ENCODE measurements around the gene SPTBN5.

SPTBN5 gene

GRCh38 chr15:41851755-41852370, 42.0 kb downstream of the SPTBN5 start:
- no peaks in the 10 kb centered on the region for H3K79me2 ChIP-seq (ENCODE audit: insufficient read depth, low read length)
- no peaks in the 10 kb centered on the region for H3K9me3 ChIP-seq (ENCODE audit: low read length)
- H3K4me2 ChIP-seq (ENCODE audit: low read length), result no peak overlapping the region
- H3K4me3 ChIP-seq (ENCODE audit: low read depth, low read length, poor library complexity, severe bottlenecking), result no peak overlapping the region
- no peaks in the 10 kb centered on the region for H4K20me1 ChIP-seq (ENCODE audit: insufficient read depth, low read length)
- H3F3A ChIP-seq (ENCODE audit: insufficient read depth, low read length), result no peaks in the 10 kb centered on the region
- peaks cover 7% of the 10 kb centered on the region for H3K36me3 ChIP-seq (ENCODE audit: insufficient read depth, low read length)
- no peaks in the 10 kb centered on the region for H3K4me1 ChIP-seq (ENCODE audit: insufficient read depth, low read length, severe bottlenecking)
- no peaks in the 10 kb centered on the region for H3K9me2 ChIP-seq (ENCODE audit: low read depth, low read length)
- no peak overlapping the region for H3K9ac ChIP-seq (ENCODE audit: low read length)
- H3K27ac ChIP-seq (ENCODE audit: low read depth, low read length, poor library complexity, severe bottlenecking), result no peak overlapping the region
- no peak for TF ChIP-seq EZH2 (IDR thresholded peaks at IDR 0.05; ENCODE audit: borderline replicate concordance, low read length)
- TF ChIP-seq, protein P1, sequence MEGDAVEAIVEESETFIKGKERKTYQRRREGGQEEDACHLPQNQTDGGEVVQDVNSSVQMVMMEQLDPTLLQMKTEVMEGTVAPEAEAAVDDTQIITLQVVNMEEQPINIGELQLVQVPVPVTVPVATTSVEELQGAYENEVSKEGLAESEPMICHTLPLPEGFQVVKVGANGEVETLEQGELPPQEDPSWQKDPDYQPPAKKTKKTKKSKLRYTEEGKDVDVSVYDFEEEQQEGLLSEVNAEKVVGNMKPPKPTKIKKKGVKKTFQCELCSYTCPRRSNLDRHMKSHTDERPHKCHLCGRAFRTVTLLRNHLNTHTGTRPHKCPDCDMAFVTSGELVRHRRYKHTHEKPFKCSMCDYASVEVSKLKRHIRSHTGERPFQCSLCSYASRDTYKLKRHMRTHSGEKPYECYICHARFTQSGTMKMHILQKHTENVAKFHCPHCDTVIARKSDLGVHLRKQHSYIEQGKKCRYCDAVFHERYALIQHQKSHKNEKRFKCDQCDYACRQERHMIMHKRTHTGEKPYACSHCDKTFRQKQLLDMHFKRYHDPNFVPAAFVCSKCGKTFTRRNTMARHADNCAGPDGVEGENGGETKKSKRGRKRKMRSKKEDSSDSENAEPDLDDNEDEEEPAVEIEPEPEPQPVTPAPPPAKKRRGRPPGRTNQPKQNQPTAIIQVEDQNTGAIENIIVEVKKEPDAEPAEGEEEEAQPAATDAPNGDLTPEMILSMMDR (IDR thresholded peaks at IDR 0.05; ENCODE audit: low read length), result no peak
- H3K27me3 ChIP-seq (ENCODE audit: insufficient read depth, low read length), result 0 out of 2 replicates have a peak, but pooled peaks cover 6% of the 10 kb centered on the region
- H2AFZ ChIP-seq (ENCODE audit: low read length), result no peak overlapping the region

DNA sequence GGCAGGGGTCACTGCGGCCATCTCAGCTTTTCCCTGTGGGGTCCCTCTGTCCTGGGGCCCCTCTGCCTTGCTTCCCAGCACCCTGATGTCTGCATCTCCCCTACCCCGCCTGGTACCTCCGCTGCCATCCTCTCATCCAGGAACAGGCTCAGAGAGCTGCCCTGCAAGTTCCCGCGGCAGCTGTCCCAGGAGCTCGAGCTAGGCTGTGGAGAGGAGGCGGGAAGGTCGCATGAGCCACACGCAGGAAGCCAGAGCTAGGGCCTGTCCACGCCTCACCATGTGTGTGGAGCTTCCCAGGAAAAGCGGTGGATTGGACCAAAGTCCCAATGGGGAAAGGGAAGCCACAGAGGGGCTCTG, 42.7 kb downstream of the SPTBN5 start:
- peaks cover 7% of the 10 kb centered on the region for H3K36me3 ChIP-seq (ENCODE audit: insufficient read depth, low read length)
- no peaks in the 10 kb centered on the region for H4K20me1 ChIP-seq (ENCODE audit: insufficient read depth, low read length)
- no peak overlapping the region for H3K9ac ChIP-seq (ENCODE audit: low read length)
- no peaks in the 10 kb centered on the region for H3K79me2 ChIP-seq (ENCODE audit: insufficient read depth, low read length)
- TF ChIP-seq, protein P1 (IDR thresholded peaks at IDR 0.05; ENCODE audit: low read length), result no peak
- 0 out of 2 replicates have a peak, but pooled peaks cover 6% of the 10 kb centered on the region for H3K27me3 ChIP-seq (ENCODE audit: insufficient read depth, low read length)
- H3K4me3 ChIP-seq (ENCODE audit: low read depth, low read length, poor library complexity, severe bottlenecking), result no peak overlapping the region
- no peak overlapping the region for H3K27ac ChIP-seq (ENCODE audit: low read depth, low read length, poor library complexity, severe bottlenecking)
- no peak overlapping the region for H3K4me2 ChIP-seq (ENCODE audit: low read length)
- H3K9me3 ChIP-seq (ENCODE audit: low read length), result no peaks in the 10 kb centered on the region
- H3K4me1 ChIP-seq (ENCODE audit: insufficient read depth, low read length, severe bottlenecking), result no peaks in the 10 kb centered on the region
- H2AFZ ChIP-seq (ENCODE audit: low read length), result no peak overlapping the region
- H3K9me2 ChIP-seq (ENCODE audit: low read depth, low read length), result no peaks in the 10 kb centered on the region
- H3F3A ChIP-seq (ENCODE audit: insufficient read depth, low read length), result no peaks in the 10 kb centered on the region

DNA sequence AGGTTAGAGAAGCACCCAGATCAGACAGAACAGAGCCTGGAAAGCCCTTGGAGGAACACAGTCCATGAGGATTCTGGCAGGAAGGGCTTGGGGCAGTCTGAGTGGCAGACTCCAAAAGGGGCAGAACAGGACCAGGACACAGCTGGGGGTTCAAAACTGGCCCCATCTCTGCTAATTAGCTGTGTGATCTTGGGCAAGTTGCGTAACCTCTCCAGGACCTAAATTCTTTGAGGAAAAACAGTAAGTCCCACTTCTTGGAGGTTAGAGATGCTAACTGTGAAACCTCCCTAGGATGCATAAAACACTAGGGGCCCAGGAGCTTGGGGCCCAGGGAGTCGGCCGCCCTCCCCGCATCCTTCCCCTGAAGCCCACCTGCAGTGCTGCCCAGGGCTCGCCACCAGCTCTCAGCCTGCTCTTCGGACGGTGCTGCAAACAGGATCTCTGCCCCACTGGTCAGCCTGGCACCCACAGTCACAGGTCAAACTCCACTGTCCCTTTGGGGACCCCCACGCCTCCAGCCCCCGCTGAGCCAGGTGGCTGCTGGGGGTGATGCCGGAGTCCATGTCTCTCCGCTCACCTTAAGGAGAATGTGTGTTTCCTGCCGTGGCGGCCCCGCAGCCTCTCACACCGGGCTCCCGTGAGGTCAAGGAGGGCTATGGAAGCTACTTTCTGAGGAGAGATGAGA, 43.2 kb downstream of the SPTBN5 start:
- H2AFZ ChIP-seq (ENCODE audit: low read length), result no peak overlapping the region
- H3K9me2 ChIP-seq (ENCODE audit: low read depth, low read length), result no peaks in the 10 kb centered on the region
- no peaks in the 10 kb centered on the region for H3K79me2 ChIP-seq (ENCODE audit: insufficient read depth, low read length)
- no peak overlapping the region for H3K4me3 ChIP-seq (ENCODE audit: low read depth, low read length, poor library complexity, severe bottlenecking)
- no peaks in the 10 kb centered on the region for H3K4me1 ChIP-seq (ENCODE audit: insufficient read depth, low read length, severe bottlenecking)
- H3K4me2 ChIP-seq (ENCODE audit: low read length), result no peak overlapping the region
- 0 out of 2 replicates have a peak, but pooled peaks cover 6% of the 10 kb centered on the region for H3K27me3 ChIP-seq (ENCODE audit: insufficient read depth, low read length)
- H3K36me3 ChIP-seq (ENCODE audit: insufficient read depth, low read length), result peaks cover 7% of the 10 kb centered on the region
- H3K27ac ChIP-seq (ENCODE audit: low read depth, low read length, poor library complexity, severe bottlenecking), result no peak overlapping the region
- no peaks in the 10 kb centered on the region for H3F3A ChIP-seq (ENCODE audit: insufficient read depth, low read length)
- TF ChIP-seq EZH2 (IDR thresholded peaks at IDR 0.05; ENCODE audit: borderline replicate concordance, low read length), result no peak
- TF ChIP-seq, protein P1 (IDR thresholded peaks at IDR 0.05; ENCODE audit: low read length), result no peak
- no peak overlapping the region for H3K9ac ChIP-seq (ENCODE audit: low read length)
- H4K20me1 ChIP-seq (ENCODE audit: insufficient read depth, low read length), result no peaks in the 10 kb centered on the region
- no peaks in the 10 kb centered on the region for H3K9me3 ChIP-seq (ENCODE audit: low read length)
